Testis (tissue), 2 donors: ENCODE data around the gene LIN7B.

ENCODE experiments used
- POLR2A ChIP-seq: fragments of 450-650 bp; IDR thresholded peaks from one replicate; pipeline ENCODE4 v1.6.1; 2017; ENCODE audit warnings: antibody characterized with exemption, mild to moderate bottlenecking, moderate library complexity
- TF ChIP-seq, protein P1 (sequence below), 3 experiments: fragments of 450-650 bp in 2 of 3; fragments of 200-600 bp in 1 of 3; sonication (generic) in 1 of 3; IDR thresholded peaks; one replicate each; pipeline ENCODE4 v1.5.1; 2016 to 2019; ENCODE audit warnings: antibody characterized with exemption in 3 of 3, mild to moderate bottlenecking in 2 of 3, moderate library complexity in 1 of 3

DNA sequence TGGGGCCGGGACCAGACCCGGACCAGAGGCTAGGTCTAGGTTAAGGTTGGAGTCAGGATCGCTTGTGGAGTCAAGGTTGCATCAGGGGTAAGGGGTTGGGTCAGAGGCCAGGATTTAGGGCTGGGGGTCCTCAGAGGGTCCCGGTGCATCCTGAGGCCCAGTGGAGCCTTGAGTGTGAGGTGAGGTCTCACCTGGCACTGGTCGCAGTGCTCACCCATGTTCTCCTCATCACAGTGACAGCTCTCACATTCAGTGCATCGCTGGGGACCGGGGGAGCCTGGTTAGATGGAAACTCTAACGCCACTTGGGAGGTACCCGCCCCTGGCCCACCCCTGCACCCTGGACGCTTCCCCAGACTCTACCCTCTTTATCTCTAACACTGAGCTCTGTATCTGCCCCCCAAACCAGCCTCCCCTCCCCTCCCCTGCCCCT, 38.0 kb downstream of the LIN7B start:
- TF ChIP-seq, protein P1, sequence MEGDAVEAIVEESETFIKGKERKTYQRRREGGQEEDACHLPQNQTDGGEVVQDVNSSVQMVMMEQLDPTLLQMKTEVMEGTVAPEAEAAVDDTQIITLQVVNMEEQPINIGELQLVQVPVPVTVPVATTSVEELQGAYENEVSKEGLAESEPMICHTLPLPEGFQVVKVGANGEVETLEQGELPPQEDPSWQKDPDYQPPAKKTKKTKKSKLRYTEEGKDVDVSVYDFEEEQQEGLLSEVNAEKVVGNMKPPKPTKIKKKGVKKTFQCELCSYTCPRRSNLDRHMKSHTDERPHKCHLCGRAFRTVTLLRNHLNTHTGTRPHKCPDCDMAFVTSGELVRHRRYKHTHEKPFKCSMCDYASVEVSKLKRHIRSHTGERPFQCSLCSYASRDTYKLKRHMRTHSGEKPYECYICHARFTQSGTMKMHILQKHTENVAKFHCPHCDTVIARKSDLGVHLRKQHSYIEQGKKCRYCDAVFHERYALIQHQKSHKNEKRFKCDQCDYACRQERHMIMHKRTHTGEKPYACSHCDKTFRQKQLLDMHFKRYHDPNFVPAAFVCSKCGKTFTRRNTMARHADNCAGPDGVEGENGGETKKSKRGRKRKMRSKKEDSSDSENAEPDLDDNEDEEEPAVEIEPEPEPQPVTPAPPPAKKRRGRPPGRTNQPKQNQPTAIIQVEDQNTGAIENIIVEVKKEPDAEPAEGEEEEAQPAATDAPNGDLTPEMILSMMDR (IDR thresholded peaks at IDR 0.05): no peak
- no peak for TF ChIP-seq POLR2A
